CD4-positive, alpha-beta T cell treated with Interleukin-17A for 1 hour (primary cell): Measurements from ENCODE around the gene ZGPAT.

Source experiments
- DNase-seq: peaks from one replicate; pipeline ENCODE4 v3.0.0-alpha.2; 2020

Gene ZGPAT

GRCh38 chr20:63692436-63693082 is 15.3 kb upstream of the ZGPAT start:
- no peak for DNase-seq

DNA sequence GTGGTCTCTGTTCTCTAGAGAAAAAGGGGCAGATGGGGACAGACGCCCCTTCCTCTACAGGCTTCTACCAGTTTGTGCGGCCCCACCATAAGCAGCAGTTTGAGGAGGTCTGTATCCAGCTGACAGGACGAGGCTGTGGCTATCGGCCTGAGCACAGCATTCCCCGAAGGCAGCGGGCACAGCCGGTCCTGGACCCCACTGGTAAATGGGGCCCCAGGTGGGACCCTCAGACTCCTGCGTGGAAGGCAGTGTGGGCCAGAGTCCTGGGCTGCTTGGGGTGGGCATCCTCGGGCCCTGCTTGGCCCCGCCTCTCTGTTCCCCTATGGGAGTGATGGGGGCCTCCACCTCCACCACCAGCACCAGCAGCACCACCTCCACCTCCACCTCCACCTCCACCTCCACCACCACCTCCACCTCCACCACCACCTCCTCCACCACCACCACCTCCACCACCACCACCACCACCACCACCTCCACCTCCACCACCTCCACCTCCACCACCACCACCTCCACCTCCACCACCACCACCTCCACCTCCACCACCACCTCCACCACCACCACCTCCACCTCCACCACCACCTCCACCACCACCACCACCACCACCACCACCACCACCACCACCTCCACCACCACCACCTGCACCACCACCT is 14.6 kb upstream of the ZGPAT start:
- no peak for DNase-seq

GRCh38 chr20:63693733-63694583 is 13.9 kb upstream of the ZGPAT start:
- no peak for DNase-seq

- DNase-seq: no peak
These were observed 13.0 kb upstream of the ZGPAT start for GRCh38 chr20:63694584-63695423.

- no peak for DNase-seq
These were observed 12.2 kb upstream of the ZGPAT start for GRCh38 chr20:63695424-63696305.

DNA sequence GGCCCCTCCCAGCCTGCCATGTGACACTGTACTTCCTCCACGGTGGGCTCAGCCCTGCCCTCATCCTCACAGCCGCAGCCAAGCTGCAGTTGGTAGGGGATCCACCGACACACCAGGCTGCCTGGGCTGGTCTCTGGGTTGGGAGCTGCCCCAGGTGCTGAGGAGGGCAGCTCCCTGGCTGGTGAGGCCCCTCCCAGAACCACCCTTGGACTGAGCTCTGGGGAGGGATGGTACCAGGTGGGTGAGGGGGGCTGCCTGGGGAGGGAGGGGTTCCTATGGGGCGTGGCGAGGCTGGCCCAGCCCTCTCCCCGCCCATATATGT is 11.6 kb upstream of the ZGPAT start:
- peak; percentile 44 for DNase-seq

DNA sequence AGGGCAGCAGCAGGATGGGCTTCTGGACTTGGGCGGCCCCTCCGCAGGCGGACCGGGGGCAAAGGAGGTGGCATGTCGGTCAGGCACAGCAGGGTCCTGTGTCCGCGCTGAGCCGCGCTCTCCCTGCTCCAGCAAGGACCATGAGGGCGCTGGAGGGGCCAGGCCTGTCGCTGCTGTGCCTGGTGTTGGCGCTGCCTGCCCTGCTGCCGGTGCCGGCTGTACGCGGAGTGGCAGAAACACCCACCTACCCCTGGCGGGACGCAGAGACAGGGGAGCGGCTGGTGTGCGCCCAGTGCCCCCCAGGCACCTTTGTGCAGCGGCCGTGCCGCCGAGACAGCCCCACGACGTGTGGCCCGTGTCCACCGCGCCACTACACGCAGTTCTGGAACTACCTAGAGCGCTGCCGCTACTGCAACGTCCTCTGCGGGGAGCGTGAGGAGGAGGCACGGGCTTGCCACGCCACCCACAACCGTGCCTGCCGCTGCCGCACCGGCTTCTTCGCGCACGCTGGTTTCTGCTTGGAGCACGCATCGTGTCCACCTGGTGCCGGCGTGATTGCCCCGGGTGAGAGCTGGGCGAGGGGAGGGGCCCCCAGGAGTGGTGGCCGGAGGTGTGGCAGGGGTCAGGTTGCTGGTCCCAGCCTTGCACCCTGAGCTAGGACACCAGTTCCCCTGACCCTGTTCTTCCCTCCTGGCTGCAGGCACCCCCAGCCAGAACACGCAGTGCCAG is 11.0 kb upstream of the ZGPAT start, which contains the start of gene TNFRSF6B:
Gene TNFRSF6B, plus strand, starts transcription at position 25 of the 729 bp plus-strand sequence. Its CDS starts 116 bp downstream, at position 141.
- no peak for DNase-seq

DNA sequence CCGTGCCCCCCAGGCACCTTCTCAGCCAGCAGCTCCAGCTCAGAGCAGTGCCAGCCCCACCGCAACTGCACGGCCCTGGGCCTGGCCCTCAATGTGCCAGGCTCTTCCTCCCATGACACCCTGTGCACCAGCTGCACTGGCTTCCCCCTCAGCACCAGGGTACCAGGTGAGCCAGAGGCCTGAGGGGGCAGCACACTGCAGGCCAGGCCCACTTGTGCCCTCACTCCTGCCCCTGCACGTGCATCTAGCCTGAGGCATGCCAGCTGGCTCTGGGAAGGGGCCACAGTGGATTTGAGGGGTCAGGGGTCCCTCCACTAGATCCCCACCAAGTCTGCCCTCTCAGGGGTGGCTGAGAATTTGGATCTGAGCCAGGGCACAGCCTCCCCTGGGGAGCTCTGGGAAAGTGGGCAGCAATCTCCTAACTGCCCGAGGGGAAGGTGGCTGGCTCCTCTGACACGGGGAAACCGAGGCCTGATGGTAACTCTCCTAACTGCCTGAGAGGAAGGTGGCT is 10.4 kb upstream of the ZGPAT start:
- DNase-seq: no peak

DNA sequence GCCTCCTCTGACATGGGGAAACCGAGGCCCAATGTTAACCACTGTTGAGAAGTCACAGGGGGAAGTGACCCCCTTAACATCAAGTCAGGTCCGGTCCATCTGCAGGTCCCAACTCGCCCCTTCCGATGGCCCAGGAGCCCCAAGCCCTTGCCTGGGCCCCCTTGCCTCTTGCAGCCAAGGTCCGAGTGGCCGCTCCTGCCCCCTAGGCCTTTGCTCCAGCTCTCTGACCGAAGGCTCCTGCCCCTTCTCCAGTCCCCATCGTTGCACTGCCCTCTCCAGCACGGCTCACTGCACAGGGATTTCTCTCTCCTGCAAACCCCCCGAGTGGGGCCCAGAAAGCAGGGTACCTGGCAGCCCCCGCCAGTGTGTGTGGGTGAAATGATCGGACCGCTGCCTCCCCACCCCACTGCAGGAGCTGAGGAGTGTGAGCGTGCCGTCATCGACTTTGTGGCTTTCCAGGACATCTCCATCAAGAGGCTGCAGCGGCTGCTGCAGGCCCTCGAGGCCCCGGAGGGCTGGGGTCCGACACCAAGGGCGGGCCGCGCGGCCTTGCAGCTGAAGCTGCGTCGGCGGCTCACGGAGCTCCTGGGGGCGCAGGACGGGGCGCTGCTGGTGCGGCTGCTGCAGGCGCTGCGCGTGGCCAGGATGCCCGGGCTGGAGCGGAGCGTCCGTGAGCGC is 9.8 kb upstream of the ZGPAT start:
- no peak for DNase-seq

DNA sequence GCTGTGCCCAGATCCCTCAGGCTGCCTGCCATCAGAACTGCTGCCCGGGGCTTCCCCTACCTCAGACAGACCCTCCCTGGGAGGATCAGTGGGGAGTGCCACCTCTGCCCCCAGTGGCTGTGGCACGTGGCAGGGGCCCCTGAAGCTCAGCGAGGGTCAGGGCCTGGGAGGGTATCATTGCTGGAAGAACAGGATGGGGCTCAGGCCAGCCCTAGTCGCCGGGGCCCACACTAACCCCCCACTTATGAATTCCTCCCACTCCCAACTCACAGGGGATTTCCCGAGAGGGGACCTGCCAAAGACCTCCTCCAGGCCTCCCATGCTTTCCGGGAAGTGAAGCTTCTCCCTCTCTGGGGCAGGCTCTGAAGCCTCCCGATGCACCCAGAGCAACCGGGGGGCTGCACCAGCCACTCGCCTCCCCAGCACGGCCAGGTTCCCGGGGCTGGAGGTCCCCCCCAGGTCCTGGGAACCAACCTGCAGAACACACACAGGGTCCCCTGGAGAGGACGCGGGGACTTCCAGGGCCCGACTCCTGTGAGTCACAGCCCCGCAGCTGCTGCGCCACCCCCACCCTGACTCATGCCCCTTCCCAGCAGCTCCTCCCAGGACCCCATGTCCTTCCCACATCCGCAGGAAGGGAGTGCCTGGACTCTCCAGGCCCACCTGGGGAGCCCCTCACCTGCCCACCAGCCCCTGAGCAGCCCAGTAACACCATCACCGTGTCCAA is 8.9 kb upstream of the ZGPAT start:
- no peak for DNase-seq

GRCh38 chr20:63699466-63700198 is 8.2 kb upstream of the ZGPAT start:
- DNase-seq: no peak

- no peak for DNase-seq
These were observed 7.4 kb upstream of the ZGPAT start for GRCh38 chr20:63700199-63701050.

GRCh38 chr20:63701051-63701328 is 6.8 kb upstream of the ZGPAT start:
- no peak for DNase-seq

DNA sequence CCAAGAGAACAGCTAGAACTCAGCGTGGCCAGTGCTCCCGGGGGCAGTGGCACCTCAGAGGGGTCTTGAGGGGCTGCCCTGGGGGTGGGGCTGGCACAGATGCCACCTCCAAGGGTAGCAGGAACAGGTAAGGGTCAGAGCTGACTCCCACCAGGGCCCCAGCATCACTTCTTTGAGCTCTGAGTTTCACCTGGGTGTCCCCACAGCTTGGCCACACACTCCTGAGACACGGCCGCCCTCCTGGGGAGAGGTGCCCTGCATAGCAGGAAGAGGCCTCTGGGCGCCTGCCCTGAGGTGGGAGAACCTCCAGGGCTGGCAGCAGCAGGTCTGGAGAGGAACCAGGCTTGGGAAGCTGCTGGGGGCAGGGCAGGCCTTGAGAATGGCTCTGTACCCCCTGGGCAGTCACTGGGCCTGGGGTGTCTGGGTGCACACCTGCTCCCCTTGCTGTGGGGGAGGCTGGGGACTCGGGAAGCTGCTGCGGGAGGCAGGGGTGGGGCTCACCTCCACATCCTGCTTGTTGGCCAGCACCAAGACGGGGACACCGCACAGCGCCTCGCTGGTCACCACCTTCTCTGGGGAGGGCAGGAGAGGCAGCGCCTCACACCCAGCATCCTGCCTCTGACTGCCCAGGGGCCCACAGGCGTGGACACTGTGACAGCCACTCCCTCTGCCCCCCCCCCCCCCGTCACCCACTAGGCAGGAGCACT is 6.4 kb upstream of the ZGPAT start:
- DNase-seq: no peak

DNA sequence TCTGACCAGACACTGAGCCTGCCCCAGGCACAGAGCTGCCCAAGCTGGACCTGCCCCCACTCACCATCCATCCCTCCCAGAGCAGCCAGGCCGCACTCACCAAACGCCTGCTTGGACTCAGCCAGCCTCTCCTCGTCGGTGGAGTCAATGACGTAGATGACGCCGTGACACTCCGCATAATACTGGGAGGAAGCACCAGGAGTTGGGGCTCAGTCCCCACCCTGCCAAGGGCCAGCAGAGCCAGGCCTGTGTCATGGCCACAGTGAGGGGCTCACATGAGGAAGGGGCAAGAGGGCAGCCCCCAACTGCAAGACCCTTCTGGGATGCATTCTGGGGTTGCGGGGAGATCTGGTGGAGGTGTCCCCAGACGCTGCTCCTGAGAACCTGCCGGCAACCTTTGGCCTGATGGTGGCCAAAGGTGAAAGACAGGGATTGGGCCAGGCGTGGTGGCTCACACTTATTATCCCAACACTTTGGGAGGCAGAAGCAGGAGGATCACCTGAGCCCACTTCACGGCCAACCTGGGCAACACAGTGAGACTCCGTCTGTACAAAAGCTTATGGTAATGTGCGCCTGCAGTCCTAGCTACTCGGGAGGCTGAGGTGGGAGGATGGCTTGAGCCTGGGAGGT is 5.7 kb upstream of the ZGPAT start:
- DNase-seq: no peak

DNA sequence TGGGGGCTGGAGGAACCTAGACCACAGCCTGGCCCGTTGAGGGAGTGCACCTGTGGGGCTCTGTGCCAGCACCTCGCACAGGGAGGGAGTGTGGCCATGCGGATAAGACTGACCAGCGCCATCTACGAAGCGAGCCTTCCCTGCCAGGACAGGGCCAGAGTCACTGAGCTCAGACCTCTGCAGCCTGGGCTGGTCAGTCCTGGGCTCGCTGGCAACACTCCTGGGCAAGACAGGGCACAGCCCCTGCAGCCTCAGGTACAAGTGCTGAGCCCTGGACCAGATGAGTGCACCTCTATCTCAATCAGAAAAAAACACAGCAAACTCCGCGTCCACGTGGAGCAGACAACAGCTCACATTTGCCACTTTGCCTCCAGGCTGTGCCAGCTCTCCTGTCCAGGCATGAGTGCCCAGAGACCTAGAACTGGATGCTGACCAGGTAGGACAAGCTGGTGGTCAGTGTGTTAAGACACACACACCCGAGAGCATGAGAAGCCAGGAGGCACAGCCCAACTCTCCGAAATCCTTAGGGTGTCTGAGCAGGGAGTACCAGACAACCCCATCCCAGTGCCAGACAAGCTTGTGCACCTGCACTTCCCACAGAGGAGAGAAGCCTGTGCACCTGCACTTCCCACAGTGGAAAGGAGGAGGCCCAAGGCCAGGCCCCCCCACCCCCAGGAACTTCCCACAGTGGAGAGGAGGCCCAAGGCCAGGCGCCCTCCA is 4.9 kb upstream of the ZGPAT start:
- DNase-seq: no peak
